Common myeloid progenitor, CD34-positive (primary cell): ENCODE measurements around the gene GPC4.
"Not testable (repeated sequence)": the region's sequence is repeated elsewhere in the genome, so short reads cannot be mapped to it uniquely, and the experiment has no call there.

Experiments used
- CTCF ChIA-PET: fragments of 350-600 bp; sonication (Branson Sonifier 250); formaldehyde crosslinking; loops from one replicate; lab custom pipeline; 2021; ENCODE audit warnings: antibody characterized with exemption; lab: Charles Lee
- POLR2A ChIA-PET: fragments of 350-600 bp; sonication (Branson Sonifier 250); formaldehyde crosslinking; loops from one replicate; lab custom pipeline; 2021; ENCODE audit warnings: antibody characterized with exemption; lab: Charles Lee
- DNase-seq, 3 donors: peaks; one replicate each; pipeline versions ENCODE4 v3.0.0 to v3.0.0-alpha.2; 2013
- H3K27ac ChIP-seq, 2 experiments: 1 replicate in 1 of 2; 2 replicates in 1 of 2; pipeline ENCODE4 v1.7.0; 2013; ENCODE audit warnings: inconsistent platforms in 2 of 2, low read length in 2 of 2, mild to moderate bottlenecking in 2 of 2, low read depth in 1 of 2, moderate library complexity in 1 of 2; ENCODE audit not compliant: severe bottlenecking in 2 of 2, insufficient read depth in 1 of 2, poor library complexity in 1 of 2
- H3K27me3 ChIP-seq, 5 experiments: replicated peaks in 2 of 5; 1 replicate in 3 of 5; 2 replicates in 2 of 5; pipeline versions ENCODE4 v1.6.1 to v1.7.0; 2013; ENCODE audit warnings: low read length in 4 of 5, mild to moderate bottlenecking in 2 of 5, moderate library complexity in 2 of 5, inconsistent platforms in 1 of 5; ENCODE audit not compliant: insufficient read depth in 5 of 5, control insufficient read depth in 4 of 5
- H3K36me3 ChIP-seq, 4 experiments: 1 replicate in 2 of 4; 2 replicates in 2 of 4; pipeline versions ENCODE4 v1.6.1 to v1.7.0; 2013; ENCODE audit warnings: low read length in 3 of 4, control low read depth in 1 of 4, mild to moderate bottlenecking in 1 of 4; ENCODE audit not compliant: control insufficient read depth in 4 of 4, insufficient read depth in 4 of 4
- H3K4me1 ChIP-seq, 4 experiments: 1 replicate in 3 of 4; 2 replicates in 1 of 4; pipeline versions ENCODE4 v1.6.1 to v1.7.1; 2013; ENCODE audit warnings: low read length in 3 of 4, mild to moderate bottlenecking in 3 of 4, control low read depth in 1 of 4, inconsistent platforms in 1 of 4, moderate library complexity in 1 of 4; ENCODE audit not compliant: control insufficient read depth in 4 of 4, insufficient read depth in 4 of 4; ENCODE audit errors: control extremely low read depth in 1 of 4
- H3K4me3 ChIP-seq, 7 experiments: 1 replicate in 4 of 7; 2 replicates in 3 of 7; pipeline versions ENCODE4 v1.5.1 to v1.7.0; 2013; ENCODE audit warnings: mild to moderate bottlenecking in 7 of 7, low read length in 6 of 7, moderate library complexity in 6 of 7, inconsistent platforms in 2 of 7, low read depth in 2 of 7, control low read depth in 1 of 7; ENCODE audit not compliant: insufficient read depth in 4 of 7, control insufficient read depth in 1 of 7; ENCODE audit errors: extremely low read depth in 1 of 7
- H3K9me3 ChIP-seq, 5 experiments: 1 replicate in 4 of 5; 2 replicates in 1 of 5; pipeline versions ENCODE4 v1.6.1 to v1.7.1; 2013; ENCODE audit warnings: low read length in 4 of 5, mild to moderate bottlenecking in 2 of 5, inconsistent platforms in 1 of 5, low read depth in 1 of 5, moderate library complexity in 1 of 5; ENCODE audit not compliant: control insufficient read depth in 4 of 5, insufficient read depth in 2 of 5; ENCODE audit errors: control extremely low read depth in 1 of 5
- WGBS: methylation state at CpG from one replicate; pipeline ENCODE4 v1.1.5; 2013; ENCODE audit not compliant: insufficient coverage; 5-methylcytosine and 5-hydroxymethylcytosine counted together

GPC4 gene

GRCh38 chrX:133332737-133333136 lies 82.6 kb downstream of the GPC4 start:
- Histone ChIP-seq H3K4me1 (no peaks in the 10 kb centered on the region), H3K4me3 (no peak overlapping the region), H3K36me3 (no peaks in the 10 kb centered on the region), H3K27ac (no peak overlapping the region), H3K9me3 (no peaks in the 10 kb centered on the region), H3K27me3 (no peaks in the 10 kb centered on the region)
- DNase-seq: no peak
- CTCF ChIA-PET: interaction anchor here (1.3 to 2.3 kb wide), 2 partner anchors 8 to 338 kb away, joined by 3 to 11 read pairs; no protein-coding TSS in a partner anchor
- POLR2A ChIA-PET: no interaction called here
- WGBS: 84% methylated on average over 3 of the region's 4 CpGs

- POLR2A ChIA-PET: no interaction called here
- no peaks in the 10 kb centered on the region for H3K36me3 ChIP-seq
- no peaks in the 10 kb centered on the region for H3K4me1 ChIP-seq
- DNase-seq: no peak
- no peaks in the 10 kb centered on the region for H3K27me3 ChIP-seq
- H3K4me3 ChIP-seq: no peak overlapping the region
- no peaks in the 10 kb centered on the region for H3K9me3 ChIP-seq
- H3K27ac ChIP-seq: no peak overlapping the region
- CTCF ChIA-PET: no interaction called here
- WGBS: 87% methylated on average over 3 of the region's 4 CpGs
Measured at GRCh38 chrX:133330956-133331355, 84.3 kb downstream of the GPC4 start.

- Histone ChIP-seq H3K27ac (no peak overlapping the region), H3K9me3 (no peaks in the 10 kb centered on the region), H3K36me3 (no peaks in the 10 kb centered on the region), H3K4me3 (no peak overlapping the region), H3K27me3 (no peaks in the 10 kb centered on the region), H3K4me1 (peaks cover 0 to 10% (median 5%) of the 10 kb centered on the region in 4 experiments)
- DNase-seq: no peak
- CTCF ChIA-PET: no interaction called here
- POLR2A ChIA-PET: no interaction called here
Measured at GRCh38 chrX:133325422-133325821, 89.9 kb downstream of the GPC4 start.

GRCh38 chrX:133323431-133323830 lies 91.9 kb downstream of the GPC4 start:
- 17% methylated on average over 2 of the region's 2 CpGs for WGBS

GRCh38 chrX:133322269-133322668 lies 93.0 kb downstream of the GPC4 start:
- H3K9me3 ChIP-seq, DNase-seq, H3K36me3 ChIP-seq, H3K27me3 ChIP-seq, H3K27ac ChIP-seq, H3K4me3 ChIP-seq, CTCF ChIA-PET, POLR2A ChIA-PET: not testable (repeated sequence)
- H3K4me1 ChIP-seq: peaks cover 0 to 10% (median 5%) of the 10 kb centered on the region in 4 experiments
- 92% methylated on average over 4 of the region's 9 CpGs for WGBS

More at GRCh38 chrX:133323431-133323830, 91.9 kb downstream of the GPC4 start:
- CTCF ChIA-PET: no interaction called here
- no peak overlapping the region for H3K27ac ChIP-seq
- peak overlapping the region in 1 of 7 experiments; percentile 16 for H3K4me3 ChIP-seq
- no peaks in the 10 kb centered on the region for H3K27me3 ChIP-seq
- H3K9me3 ChIP-seq: no peaks in the 10 kb centered on the region
- H3K36me3 ChIP-seq: no peaks in the 10 kb centered on the region
- POLR2A ChIA-PET: no interaction called here
- peaks cover 0 to 10% (median 5%) of the 10 kb centered on the region in 4 experiments for H3K4me1 ChIP-seq
- peak; percentile 46 to 92 (median 86) for DNase-seq

GRCh38 chrX:133321451-133321850 lies 93.8 kb downstream of the GPC4 start:
- WGBS: no CpG with 5 or more reads among the region's 1 CpG
- no peaks in the 10 kb centered on the region for H3K27me3 ChIP-seq
- H3K4me1 ChIP-seq: peaks cover 0 to 10% (median 5%) of the 10 kb centered on the region in 4 experiments
- no peak overlapping the region for H3K4me3 ChIP-seq
- H3K9me3 ChIP-seq: no peaks in the 10 kb centered on the region
- H3K36me3 ChIP-seq: no peaks in the 10 kb centered on the region
- ChIA-PET CTCF (no interaction called here), POLR2A (no interaction called here)
- no peak overlapping the region for H3K27ac ChIP-seq
- no peak for DNase-seq

GRCh38 chrX:133314281-133314680 lies 101.0 kb downstream of the GPC4 start:
- H3K9me3 ChIP-seq: no peaks in the 10 kb centered on the region
- peaks cover 0 to 16% (median 0%) of the 10 kb centered on the region in 5 experiments for H3K27me3 ChIP-seq
- ChIA-PET CTCF (no interaction called here), POLR2A (no interaction called here)
- no peaks in the 10 kb centered on the region for H3K4me1 ChIP-seq
- no peaks in the 10 kb centered on the region for H3K36me3 ChIP-seq
- H3K27ac ChIP-seq: no peak overlapping the region
- no peak for DNase-seq
- no peak overlapping the region for H3K4me3 ChIP-seq
